Glutamatergic neuron (in vitro differentiated cells): Measurements from ENCODE around the gene CHURC1. TPM values are rescaled to one million over a fixed set of nuclear protein-coding genes. Genes with fewer than 3 reads are reported as not detected.

Experiments
- DNase-seq: peaks from one replicate; pipeline ENCODE4 v3.0.0; 2022
- H3K27ac Mint-ChIP-seq: one replicate; pipeline ENCODE4 v1.8.0; 2020; ENCODE audit warnings: mild to moderate bottlenecking, mixed read lengths, inconsistent platforms; ENCODE audit not compliant: unreplicated experiment
- H3K27me3 Mint-ChIP-seq: one replicate; pipeline ENCODE4 v1.8.0; 2020; ENCODE audit warnings: mild to moderate bottlenecking, moderate library complexity, mixed read lengths, inconsistent platforms; ENCODE audit not compliant: unreplicated experiment
- H3K36me3 Mint-ChIP-seq: one replicate; pipeline ENCODE4 v1.8.0; 2020; ENCODE audit warnings: mild to moderate bottlenecking, mixed read lengths, inconsistent platforms; ENCODE audit not compliant: unreplicated experiment
- H3K4me1 Mint-ChIP-seq: one replicate; pipeline ENCODE4 v1.8.0; 2020; ENCODE audit warnings: mild to moderate bottlenecking, low read depth, mixed read lengths, inconsistent platforms; ENCODE audit not compliant: unreplicated experiment
- H3K4me3 Mint-ChIP-seq: one replicate; pipeline ENCODE4 v1.8.0; 2020; ENCODE audit warnings: mild to moderate bottlenecking, mixed read lengths, inconsistent platforms; ENCODE audit not compliant: unreplicated experiment
- H3K9me3 Mint-ChIP-seq: one replicate; pipeline ENCODE4 v1.8.0; 2020; ENCODE audit warnings: mild to moderate bottlenecking, moderate library complexity, mixed read lengths, inconsistent platforms; ENCODE audit not compliant: unreplicated experiment
- total RNA-seq: library from RNA; stranded (reverse); fragmentation: NEBNext Ultra II Directional; extraction: Animal tissue kit (Norgen Biotek cat#: 25700); gene quantifications from one replicate; pipeline ENCODE4 v1.2.1, GENCODE V29; 2021; ENCODE audit not compliant: unreplicated experiment
- TF ChIP-seq, protein P1 (sequence below): fragments of 200-600 bp; sonication (generic); IDR thresholded peaks from one replicate; pipeline ENCODE4 v1.5.0; 2021; ENCODE audit not compliant: partially characterized antibody, unreplicated experiment

CHURC1 gene
- total RNA-seq, 1 donor from 2014 or later, result 40.6 TPM

DNA sequence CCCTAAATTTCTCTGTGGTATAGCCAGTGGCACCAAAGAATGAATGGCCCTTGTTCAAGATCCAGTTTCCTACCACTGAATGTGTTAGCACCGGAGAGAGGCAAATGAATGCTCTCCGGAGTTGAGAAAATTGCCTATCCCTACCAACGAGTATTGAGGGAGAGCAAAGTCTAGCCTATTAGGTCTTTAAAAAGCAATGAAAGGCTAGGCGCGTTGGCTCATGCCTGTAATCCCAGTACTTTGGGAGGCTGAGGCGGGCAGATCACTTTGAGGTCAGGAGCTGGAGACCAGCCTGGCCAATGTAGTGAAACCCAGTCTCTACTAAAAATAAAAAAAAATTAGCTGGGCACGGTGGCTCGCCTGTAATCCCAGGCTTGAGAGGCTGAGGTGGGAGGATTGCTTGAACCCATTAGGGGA is 58.8 kb downstream of the CHURC1 start:
- H3K4me1 Mint-ChIP-seq, result peaks cover 15% of the 10 kb centered on the region
- peaks cover 2% of the 10 kb centered on the region for H3K9me3 Mint-ChIP-seq
- H3K27me3 Mint-ChIP-seq, result peaks cover 13% of the 10 kb centered on the region
- DNase-seq, result no peak
- peak overlapping the region; percentile 84 for H3K4me3 Mint-ChIP-seq
- no peak overlapping the region for H3K27ac Mint-ChIP-seq
- TF ChIP-seq, protein P1, sequence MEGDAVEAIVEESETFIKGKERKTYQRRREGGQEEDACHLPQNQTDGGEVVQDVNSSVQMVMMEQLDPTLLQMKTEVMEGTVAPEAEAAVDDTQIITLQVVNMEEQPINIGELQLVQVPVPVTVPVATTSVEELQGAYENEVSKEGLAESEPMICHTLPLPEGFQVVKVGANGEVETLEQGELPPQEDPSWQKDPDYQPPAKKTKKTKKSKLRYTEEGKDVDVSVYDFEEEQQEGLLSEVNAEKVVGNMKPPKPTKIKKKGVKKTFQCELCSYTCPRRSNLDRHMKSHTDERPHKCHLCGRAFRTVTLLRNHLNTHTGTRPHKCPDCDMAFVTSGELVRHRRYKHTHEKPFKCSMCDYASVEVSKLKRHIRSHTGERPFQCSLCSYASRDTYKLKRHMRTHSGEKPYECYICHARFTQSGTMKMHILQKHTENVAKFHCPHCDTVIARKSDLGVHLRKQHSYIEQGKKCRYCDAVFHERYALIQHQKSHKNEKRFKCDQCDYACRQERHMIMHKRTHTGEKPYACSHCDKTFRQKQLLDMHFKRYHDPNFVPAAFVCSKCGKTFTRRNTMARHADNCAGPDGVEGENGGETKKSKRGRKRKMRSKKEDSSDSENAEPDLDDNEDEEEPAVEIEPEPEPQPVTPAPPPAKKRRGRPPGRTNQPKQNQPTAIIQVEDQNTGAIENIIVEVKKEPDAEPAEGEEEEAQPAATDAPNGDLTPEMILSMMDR, result no peak
- no peaks in the 10 kb centered on the region for H3K36me3 Mint-ChIP-seq

DNA sequence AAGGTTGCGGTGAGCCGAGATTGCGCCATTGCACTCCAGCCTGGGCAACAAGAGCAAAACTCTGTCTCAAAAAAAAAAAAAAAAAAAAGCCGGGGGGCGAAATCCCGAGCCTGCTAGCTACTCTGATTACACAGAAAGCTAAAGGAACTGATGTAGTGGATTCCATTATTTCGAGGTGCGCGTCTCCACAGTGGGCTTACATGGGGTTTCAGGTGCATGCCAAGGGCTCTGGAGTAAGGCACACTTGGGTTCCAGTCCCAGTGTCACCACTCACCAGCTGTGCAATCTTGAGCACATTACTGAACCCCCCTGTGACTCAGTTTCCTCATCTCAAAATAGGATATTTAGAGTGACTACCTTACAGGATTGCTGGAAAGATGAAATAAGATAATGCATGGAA is 59.6 kb downstream of the CHURC1 start:
- TF ChIP-seq, protein P1, result no peak
- no peaks in the 10 kb centered on the region for H3K9me3 Mint-ChIP-seq
- peaks cover 9% of the 10 kb centered on the region for H3K27me3 Mint-ChIP-seq
- no peak overlapping the region for H3K27ac Mint-ChIP-seq
- no peaks in the 10 kb centered on the region for H3K36me3 Mint-ChIP-seq
- H3K4me3 Mint-ChIP-seq, result no peak overlapping the region
- H3K4me1 Mint-ChIP-seq, result peaks cover 10% of the 10 kb centered on the region
- no peak for DNase-seq

DNA sequence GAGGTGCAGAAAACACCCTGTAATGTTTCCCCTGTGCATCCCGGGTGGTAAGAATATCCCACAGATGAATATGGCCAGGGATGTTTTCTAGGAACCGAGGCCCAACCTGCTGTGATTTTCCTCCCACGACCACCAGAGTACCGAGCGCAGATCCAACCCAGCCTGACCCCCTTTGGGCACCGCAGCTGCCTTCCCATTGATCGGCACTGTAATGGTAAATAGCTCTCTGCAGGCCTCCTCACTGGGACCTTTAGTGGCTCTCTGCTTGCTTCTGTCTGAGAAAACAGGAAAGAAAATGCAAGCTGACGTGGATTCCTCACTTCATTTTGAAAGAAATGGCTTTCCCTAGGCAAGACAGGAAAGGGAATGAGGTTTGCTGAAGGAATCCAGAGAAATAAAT is 60.3 kb downstream of the CHURC1 start:
- Mint-ChIP-seq H3K27ac (no peak overlapping the region), H3K9me3 (no peaks in the 10 kb centered on the region), H3K27me3 (peaks cover 9% of the 10 kb centered on the region), H3K4me1 (peaks cover 12% of the 10 kb centered on the region), H3K4me3 (no peak overlapping the region), H3K36me3 (no peaks in the 10 kb centered on the region)
- no peak for DNase-seq
- TF ChIP-seq, protein P1, result no peak

DNA sequence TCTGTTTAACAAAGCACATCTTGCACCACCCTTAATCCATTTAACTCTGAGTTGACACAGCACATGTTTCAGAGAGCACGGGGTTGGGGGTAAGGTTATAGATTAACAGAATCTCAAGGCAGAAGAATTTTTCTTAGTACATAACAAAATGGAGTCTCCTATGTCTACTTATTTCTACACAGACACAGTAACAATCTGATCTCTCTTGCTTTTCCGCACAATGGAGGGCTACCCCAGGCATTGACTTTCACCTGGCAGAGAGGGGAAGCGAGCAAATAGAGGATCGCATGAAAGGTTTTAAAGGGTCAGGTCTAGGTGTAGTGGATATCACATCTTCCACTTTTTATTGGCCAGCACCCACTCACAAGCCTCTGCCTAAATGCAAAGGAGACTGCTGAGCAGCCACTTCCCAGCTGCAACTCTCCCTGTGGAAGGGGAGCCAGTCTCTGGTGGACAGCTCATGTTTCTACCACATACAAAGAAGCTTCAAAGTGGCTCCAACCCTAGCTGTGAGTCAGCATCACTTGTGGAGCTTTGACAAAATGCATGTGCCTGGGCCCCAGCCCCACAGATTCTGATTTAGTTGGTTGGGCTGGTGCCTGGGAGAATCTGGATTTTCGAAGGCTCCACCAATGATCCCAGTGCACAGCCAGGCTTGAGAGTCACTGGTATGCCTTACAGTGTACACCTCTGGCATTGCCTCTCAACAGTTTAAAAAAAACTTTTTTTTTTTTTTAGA is 65.2 kb downstream of the CHURC1 start:
- peak overlapping the region; percentile 85 for H3K27ac Mint-ChIP-seq
- peaks cover 5% of the 10 kb centered on the region for H3K27me3 Mint-ChIP-seq

More for the DNA sequence above, 65.2 kb downstream of the CHURC1 start:
- peaks cover 8% of the 10 kb centered on the region for H3K4me1 Mint-ChIP-seq
- no peak overlapping the region for H3K4me3 Mint-ChIP-seq
- H3K9me3 Mint-ChIP-seq, result peaks cover 2% of the 10 kb centered on the region
- no peaks in the 10 kb centered on the region for H3K36me3 Mint-ChIP-seq
- TF ChIP-seq, protein P1, result no peak
- no peak for DNase-seq
